Measurements from ENCODE around the gene PLA1A. TPM values are rescaled to one million over a fixed set of nuclear protein-coding genes. Genes with fewer than 3 reads are reported as not detected.

PLA1A gene
- total RNA-seq, 1 donor from 2014 or later = 0.52 TPM

DNA sequence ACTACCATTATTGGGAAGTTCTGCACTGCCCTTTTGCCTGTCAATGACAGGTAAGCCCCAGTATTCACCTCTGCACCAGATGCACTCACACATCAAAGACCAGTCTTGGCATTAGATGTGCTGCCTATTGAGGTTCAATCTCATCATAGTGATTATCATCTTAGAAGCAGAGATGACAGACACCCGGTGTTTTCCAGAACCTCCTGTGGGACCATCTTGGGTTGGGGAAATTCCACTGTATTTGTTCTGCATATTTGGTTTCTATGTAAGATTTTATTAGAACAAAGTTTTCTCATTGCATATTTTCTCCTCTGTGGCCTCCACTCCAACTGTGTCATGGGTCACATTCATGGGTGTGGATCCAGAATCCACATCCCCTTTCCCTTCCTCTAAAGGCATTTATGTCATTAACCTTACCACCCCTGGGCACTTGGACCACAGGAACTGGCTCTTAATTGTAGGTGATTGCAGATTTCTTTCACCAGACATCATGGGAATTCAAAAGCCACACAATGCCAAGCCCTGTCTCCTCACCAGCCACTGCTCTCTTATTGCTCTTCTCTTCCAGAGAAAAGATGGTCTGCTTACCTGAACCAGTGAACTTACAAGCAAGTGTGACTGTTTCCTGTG lies 31.2 kb downstream of the PLA1A start:
- H3K4me3 ChIP-seq (ENCODE audit: low read depth, low read length) = no peak overlapping the region
- no peak for TF ChIP-seq CTCF (conservative IDR thresholded peaks at IDR 0.05; ENCODE audit: low read depth, low read length)
- no peak for DNase-seq (ENCODE audit: low read depth)

DNA sequence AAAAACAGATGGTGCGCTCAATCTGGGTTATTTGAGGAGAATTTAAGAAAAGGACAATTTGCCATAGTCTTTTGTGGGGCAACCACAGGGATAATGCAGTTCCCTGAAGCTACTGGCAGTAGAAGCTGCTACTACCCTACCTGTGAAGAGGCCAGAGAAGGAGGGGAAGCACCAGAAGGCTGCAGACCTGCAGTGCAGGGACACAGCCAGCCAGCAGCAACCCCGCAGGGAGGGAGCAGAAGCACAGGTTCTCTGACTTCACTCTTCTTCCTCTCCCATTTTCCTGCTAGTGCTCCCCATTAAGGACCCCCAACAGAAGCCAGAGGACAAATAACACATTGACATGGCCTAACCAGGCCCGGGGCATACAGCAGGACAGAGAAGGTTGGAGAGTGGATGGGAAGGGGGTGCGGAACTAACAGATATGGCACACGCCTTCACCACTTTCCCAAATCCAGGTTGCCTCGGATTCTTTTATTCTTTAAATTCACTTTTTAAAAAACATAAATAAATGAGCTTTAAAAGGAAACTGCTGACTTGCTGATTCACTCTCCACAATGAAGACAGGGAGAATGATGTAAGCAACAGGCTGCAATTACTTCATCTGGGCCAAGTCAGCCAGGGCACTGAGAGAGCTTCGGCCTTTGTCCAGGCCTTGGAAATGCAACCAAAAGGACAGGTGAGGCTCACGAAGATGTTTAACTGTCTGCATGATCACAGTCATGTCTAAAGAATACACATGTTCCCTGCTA lies 32.6 kb downstream of the PLA1A start:
- no peak for TF ChIP-seq CTCF (conservative IDR thresholded peaks at IDR 0.05; ENCODE audit: low read depth, low read length)
- no peak for DNase-seq (ENCODE audit: low read depth)
- no peak overlapping the region for H3K4me3 ChIP-seq (ENCODE audit: low read depth, low read length)

GRCh38 chr3:119630880-119631329 lies 33.2 kb downstream of the PLA1A start:
- no peak overlapping the region for H3K4me3 ChIP-seq (ENCODE audit: low read depth, low read length)
- no peak for DNase-seq (ENCODE audit: low read depth)
- TF ChIP-seq CTCF (conservative IDR thresholded peaks at IDR 0.05; ENCODE audit: low read depth, low read length) = no peak

DNA sequence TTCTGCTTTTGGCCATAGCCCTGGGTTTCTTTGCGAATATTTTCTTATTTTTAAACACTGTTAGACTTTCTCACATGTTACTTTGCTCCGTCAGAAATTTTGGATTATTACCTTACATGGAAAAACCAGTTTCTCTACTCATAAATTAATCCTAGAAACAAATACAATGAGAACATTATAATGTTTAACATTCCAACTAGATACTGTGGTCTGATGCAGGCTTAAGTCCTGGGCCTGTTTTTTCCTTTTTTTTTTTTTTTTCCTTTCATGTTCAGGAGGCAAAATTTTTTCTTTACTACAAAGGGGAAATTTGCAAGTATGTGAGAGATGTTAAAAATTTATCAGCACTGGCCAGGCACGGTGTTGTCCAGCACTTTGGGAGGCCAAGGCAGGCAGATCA lies 33.8 kb downstream of the PLA1A start:
- TF ChIP-seq CTCF (conservative IDR thresholded peaks at IDR 0.05; ENCODE audit: low read depth, low read length) = no peak
- DNase-seq (ENCODE audit: low read depth) = no peak
- H3K4me3 ChIP-seq (ENCODE audit: low read depth, low read length) = no peak overlapping the region

DNA sequence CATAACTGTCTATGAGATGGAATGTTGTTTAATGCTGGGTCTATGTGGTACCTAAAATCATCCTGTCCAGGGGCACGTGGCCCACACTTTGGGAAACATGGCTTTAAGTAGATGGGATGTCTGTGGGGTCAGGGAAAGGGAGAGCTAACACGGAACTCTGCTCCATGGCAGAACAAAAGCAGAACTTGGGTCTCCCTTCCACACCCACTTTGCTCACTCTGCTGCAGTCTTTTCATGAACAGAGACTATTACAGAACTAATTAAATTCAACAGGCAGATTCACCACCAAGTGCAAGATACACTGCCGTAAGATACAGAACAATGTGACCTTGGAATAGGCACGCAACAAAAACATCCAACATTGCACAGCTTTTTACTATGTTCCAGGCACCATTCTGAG lies 34.5 kb downstream of the PLA1A start:
- no peak for DNase-seq (ENCODE audit: low read depth)
- H3K4me3 ChIP-seq (ENCODE audit: low read depth, low read length) = no peak overlapping the region
- TF ChIP-seq CTCF (conservative IDR thresholded peaks at IDR 0.05; ENCODE audit: low read depth, low read length) = no peak

- DNase-seq (ENCODE audit: low read depth) = no peak
- H3K4me3 ChIP-seq (ENCODE audit: low read depth, low read length) = no peak overlapping the region
- no peak for TF ChIP-seq CTCF (conservative IDR thresholded peaks at IDR 0.05; ENCODE audit: low read depth, low read length)
Observed at GRCh38 chr3:119632829-119633228, 35.1 kb downstream of the PLA1A start.

DNA sequence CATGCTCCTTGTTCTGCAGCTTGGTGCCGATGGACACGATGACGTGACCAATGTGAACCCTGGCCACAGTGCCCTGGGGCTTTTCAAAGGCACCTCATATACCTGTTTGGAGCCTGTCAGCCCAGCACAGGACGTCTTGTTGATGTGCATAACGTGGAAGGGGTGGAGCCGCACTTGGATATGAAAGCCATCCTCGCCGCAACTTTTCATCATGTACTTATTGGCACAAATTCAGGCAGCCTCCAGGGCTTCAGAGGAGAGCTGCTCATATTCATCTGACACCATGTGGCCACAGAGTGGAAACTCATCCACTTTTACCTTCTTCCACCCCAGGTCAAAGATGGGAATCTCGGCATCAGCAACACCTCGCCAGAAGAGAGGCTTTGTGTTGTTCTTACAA lies 38.0 kb downstream of the PLA1A start:
- DNase-seq (ENCODE audit: low read depth) = no peak
- H3K4me3 ChIP-seq (ENCODE audit: low read depth, low read length) = no peak overlapping the region
- peak; percentile 15 for TF ChIP-seq CTCF (conservative IDR thresholded peaks at IDR 0.05; ENCODE audit: low read depth, low read length)
